HEK293 (cell line): ENCODE results near the gene NDRG4.

Experiments used
- FEZF1 ChIP-seq: fragments of 450-650 bp; formaldehyde crosslinking; IDR thresholded peaks from 2 replicates; pipeline ENCODE4 v1.5.1; 2016; ENCODE audit warnings: missing biosample characterization, missing genetic modification characterization
- IKZF3 ChIP-seq: fragments of 450-650 bp; IDR thresholded peaks from 2 replicates; pipeline ENCODE4 v1.5.0; 2018; ENCODE audit warnings: missing biosample characterization, mild to moderate bottlenecking, missing genetic modification characterization, moderate library complexity
- KLF16 ChIP-seq: fragments of 450-650 bp; formaldehyde crosslinking; IDR thresholded peaks from 2 replicates; pipeline ENCODE4 v1.5.1; 2017; ENCODE audit warnings: missing biosample characterization, missing genetic modification characterization
- KLF9 ChIP-seq: fragments of 450-650 bp; formaldehyde crosslinking; IDR thresholded peaks from 2 replicates; pipeline ENCODE4 v1.5.1; 2016; ENCODE audit warnings: missing biosample characterization, missing genetic modification characterization, low read depth
- PRDM2 ChIP-seq: fragments of 450-650 bp; formaldehyde crosslinking; IDR thresholded peaks from 2 replicates; pipeline ENCODE4 v1.5.1; 2016; ENCODE audit warnings: missing biosample characterization, missing genetic modification characterization, borderline replicate concordance
- ZBTB17 ChIP-seq: fragments of 450-650 bp; formaldehyde crosslinking; IDR thresholded peaks from 2 replicates; pipeline ENCODE4 v1.5.1; 2016; ENCODE audit warnings: missing biosample characterization, missing genetic modification characterization
- ZBTB20 ChIP-seq: fragments of 450-650 bp; formaldehyde crosslinking; IDR thresholded peaks from 2 replicates; pipeline ENCODE4 v1.5.1; 2016; ENCODE audit warnings: missing biosample characterization, missing genetic modification characterization
- ZBTB44 ChIP-seq: fragments of 450-650 bp; IDR thresholded peaks from 2 replicates; pipeline ENCODE4 v1.5.1; 2018; ENCODE audit warnings: missing biosample characterization, mild to moderate bottlenecking, missing genetic modification characterization
- ZNF132 ChIP-seq: fragments of 450-650 bp; formaldehyde crosslinking; IDR thresholded peaks from 2 replicates; pipeline ENCODE4 v1.5.1; 2017; ENCODE audit warnings: missing biosample characterization, missing genetic modification characterization, borderline replicate concordance
- ZNF18 ChIP-seq: fragments of 450-650 bp; formaldehyde crosslinking; IDR thresholded peaks from 2 replicates; pipeline ENCODE4 v1.5.1; 2016; ENCODE audit warnings: missing biosample characterization, missing genetic modification characterization
- ZNF184 ChIP-seq: fragments of 450-650 bp; IDR thresholded peaks from 2 replicates; pipeline ENCODE4 v1.5.1; 2018; ENCODE audit warnings: missing biosample characterization, mild to moderate bottlenecking, missing genetic modification characterization
- ZNF19 ChIP-seq: fragments of 450-650 bp; formaldehyde crosslinking; IDR thresholded peaks from 2 replicates; pipeline ENCODE4; 2016; ENCODE audit warnings: missing biosample characterization, missing genetic modification characterization, low read depth
- ZNF280D ChIP-seq: fragments of 450-650 bp; formaldehyde crosslinking; IDR thresholded peaks from 2 replicates; pipeline ENCODE4 v1.5.1; 2016; ENCODE audit warnings: missing biosample characterization, missing genetic modification characterization
- ZNF302 ChIP-seq: fragments of 450-650 bp; formaldehyde crosslinking; IDR thresholded peaks from 2 replicates; pipeline ENCODE4 v1.5.1; 2016; ENCODE audit warnings: missing biosample characterization, missing genetic modification characterization, low read depth
- ZNF366 ChIP-seq: fragments of 450-650 bp; formaldehyde crosslinking; conservative IDR thresholded peaks from 2 replicates; pipeline ENCODE4 v1.5.1; 2016; ENCODE audit warnings: missing biosample characterization, missing genetic modification characterization
- ZNF37A ChIP-seq: fragments of 450-650 bp; IDR thresholded peaks from 2 replicates; pipeline ENCODE4 v1.5.1; 2018; ENCODE audit warnings: missing biosample characterization, missing genetic modification characterization
- ZNF391 ChIP-seq: fragments of 450-650 bp; formaldehyde crosslinking; IDR thresholded peaks from 2 replicates; pipeline ENCODE4 v1.5.1; 2016; ENCODE audit warnings: low read depth, missing biosample characterization, missing genetic modification characterization, borderline replicate concordance
- ZNF544 ChIP-seq: fragments of 450-650 bp; formaldehyde crosslinking; IDR thresholded peaks from 2 replicates; pipeline ENCODE4 v1.5.0; 2017; ENCODE audit warnings: missing biosample characterization, missing genetic modification characterization
- ZNF548 ChIP-seq: fragments of 450-650 bp; formaldehyde crosslinking; IDR thresholded peaks from 2 replicates; pipeline ENCODE4 v1.5.1; 2016; ENCODE audit warnings: missing biosample characterization, missing genetic modification characterization
- ZNF596 ChIP-seq: fragments of 450-650 bp; IDR thresholded peaks from 2 replicates; pipeline ENCODE4 v1.5.0; 2018; ENCODE audit warnings: missing biosample characterization, mild to moderate bottlenecking, missing genetic modification characterization, moderate library complexity
- ZNF768 ChIP-seq: fragments of 450-650 bp; formaldehyde crosslinking; IDR thresholded peaks from 2 replicates; pipeline ENCODE4 v1.5.1; 2018; ENCODE audit warnings: missing biosample characterization, mild to moderate bottlenecking, missing genetic modification characterization
- ZNF837 ChIP-seq: fragments of 450-650 bp; formaldehyde crosslinking; IDR thresholded peaks from 2 replicates; pipeline ENCODE4 v1.5.1; 2016; ENCODE audit warnings: missing biosample characterization, missing genetic modification characterization
- ZNF843 ChIP-seq: fragments of 450-650 bp; formaldehyde crosslinking; IDR thresholded peaks from 2 replicates; pipeline ENCODE4 v1.5.1; 2016; ENCODE audit warnings: missing biosample characterization, missing genetic modification characterization
- ZSCAN30 ChIP-seq: fragments of 450-650 bp; IDR thresholded peaks from 2 replicates; pipeline ENCODE4 v1.5.1; 2018; ENCODE audit warnings: missing biosample characterization, mild to moderate bottlenecking, missing genetic modification characterization, moderate library complexity
- ZSCAN5A ChIP-seq: fragments of 450-650 bp; formaldehyde crosslinking; IDR thresholded peaks from 2 replicates; pipeline ENCODE4 v1.5.1; 2016; ENCODE audit warnings: missing biosample characterization, missing genetic modification characterization

Gene NDRG4

GRCh38 chr16:58515871-58516767 is 16.2 kb downstream of the NDRG4 start (continued):
- TF ChIP-seq ZNF132 (no peak), ZNF37A (no peak), ZNF18 (tag by site-specific recombination) (no peak), PRDM2 (no peak; the same call in 1 of the 2 replicates), KLF16 (tag by site-specific recombination) (no peak), ZNF391 (tag by site-specific recombination) (no peak), IKZF3 (no peak), ZSCAN5A (no peak), ZBTB20 (tag by site-specific recombination) (no peak), ZNF280D (tag by site-specific recombination) (no peak), ZNF184 (no peak), ZNF544 (no peak), ZSCAN30 (tag by site-specific recombination) (no peak), ZBTB17 (no peak; the same call in 1 of the 2 replicates), ZNF843 (no peak), ZNF596 (tag by site-specific recombination) (no peak), ZNF768 (tag by site-specific recombination) (no peak), ZNF19 (no peak), ZNF837 (tag by site-specific recombination) (no peak), ZNF302 (tag by site-specific recombination) (no peak), ZBTB44 (tag by site-specific recombination) (peak; percentile 50; the same call in 1 of the 2 replicates), ZNF548 (tag by site-specific recombination) (no peak), KLF9 (peak; percentile 30), ZNF366 (tag by site-specific recombination) (0 out of 2 replicates have a peak, but pooled peaks have one; percentile 10), FEZF1 (tag by site-specific recombination) (no peak)
